HEK293 (cell line): Measurements from ENCODE around the gene FADS3.

Source experiments
- BCL11B ChIP-seq: fragments of 450-650 bp; formaldehyde crosslinking; IDR thresholded peaks from 2 replicates; pipeline ENCODE4 v1.5.1; 2016; ENCODE audit warnings: low read depth, missing biosample characterization, missing genetic modification characterization
- EGR2 ChIP-seq: fragments of 450-650 bp; formaldehyde crosslinking; IDR thresholded peaks from 2 replicates; pipeline ENCODE4 v1.5.1; 2016; ENCODE audit warnings: low read depth, missing biosample characterization, missing genetic modification characterization
- GLIS1 ChIP-seq: fragments of 450-650 bp; formaldehyde crosslinking; IDR thresholded peaks from 2 replicates; pipeline ENCODE4 v1.5.1; 2016; ENCODE audit warnings: missing biosample characterization, missing genetic modification characterization
- KLF1 ChIP-seq: fragments of 450-650 bp; formaldehyde crosslinking; IDR thresholded peaks from 2 replicates; pipeline ENCODE4 v1.5.1; 2016; ENCODE audit warnings: missing biosample characterization, missing genetic modification characterization
- KLF10 ChIP-seq: fragments of 450-650 bp; IDR thresholded peaks from 2 replicates; pipeline ENCODE4 v1.5.1; 2018; ENCODE audit warnings: missing biosample characterization, mild to moderate bottlenecking, missing genetic modification characterization
- REPIN1 ChIP-seq: fragments of 450-650 bp; formaldehyde crosslinking; IDR thresholded peaks from 2 replicates; pipeline ENCODE4 v1.5.1; 2017; ENCODE audit warnings: missing biosample characterization, missing genetic modification characterization, low read depth
- SCRT2 ChIP-seq: fragments of 450-650 bp; formaldehyde crosslinking; IDR thresholded peaks from 2 replicates; pipeline ENCODE4 v1.5.1; 2016; ENCODE audit warnings: missing biosample characterization, missing genetic modification characterization
- SP3 ChIP-seq: fragments of 450-650 bp; formaldehyde crosslinking; IDR thresholded peaks from 2 replicates; pipeline ENCODE4 v1.5.1; 2016; ENCODE audit warnings: missing biosample characterization, missing genetic modification characterization
- ZBTB1 ChIP-seq: fragments of 450-650 bp; formaldehyde crosslinking; IDR thresholded peaks from 2 replicates; pipeline ENCODE4 v1.5.1; 2016; ENCODE audit warnings: missing biosample characterization, missing genetic modification characterization
- ZBTB20 ChIP-seq: fragments of 450-650 bp; formaldehyde crosslinking; IDR thresholded peaks from 2 replicates; pipeline ENCODE4 v1.5.1; 2016; ENCODE audit warnings: missing biosample characterization, missing genetic modification characterization
- ZBTB48 ChIP-seq: fragments of 450-650 bp; formaldehyde crosslinking; IDR thresholded peaks from 2 replicates; pipeline ENCODE4 v1.5.1; 2016; ENCODE audit warnings: missing biosample characterization, missing genetic modification characterization
- ZFP37 ChIP-seq: fragments of 450-650 bp; formaldehyde crosslinking; IDR thresholded peaks from 2 replicates; pipeline ENCODE4 v1.5.1; 2016; ENCODE audit warnings: missing biosample characterization, missing genetic modification characterization
- ZFP69B ChIP-seq: fragments of 450-650 bp; formaldehyde crosslinking; IDR thresholded peaks from 2 replicates; pipeline ENCODE4 v1.5.1; 2016; ENCODE audit warnings: missing biosample characterization, missing genetic modification characterization
- ZNF112 ChIP-seq: fragments of 450-650 bp; formaldehyde crosslinking; IDR thresholded peaks from 2 replicates; pipeline ENCODE4 v1.5.0; 2017; ENCODE audit warnings: missing biosample characterization, missing genetic modification characterization
- ZNF169 ChIP-seq: fragments of 450-650 bp; formaldehyde crosslinking; IDR thresholded peaks from 2 replicates; pipeline ENCODE4 v1.5.1; 2016; ENCODE audit warnings: missing biosample characterization, missing genetic modification characterization
- ZNF174 ChIP-seq: fragments of 450-650 bp; formaldehyde crosslinking; IDR thresholded peaks from 2 replicates; pipeline ENCODE4 v1.5.0; 2017; ENCODE audit warnings: missing biosample characterization, mild to moderate bottlenecking, missing genetic modification characterization
- ZNF335 ChIP-seq: fragments of 450-650 bp; formaldehyde crosslinking; conservative IDR thresholded peaks from 2 replicates; pipeline ENCODE4 v1.5.1; 2016; ENCODE audit warnings: missing biosample characterization, missing genetic modification characterization
- ZNF341 ChIP-seq: fragments of 450-650 bp; formaldehyde crosslinking; IDR thresholded peaks from 2 replicates; pipeline ENCODE4; 2016; ENCODE audit warnings: low read depth, missing biosample characterization, missing genetic modification characterization
- ZNF558 ChIP-seq: fragments of 450-650 bp; formaldehyde crosslinking; IDR thresholded peaks from 2 replicates; pipeline ENCODE4 v1.5.1; 2016; ENCODE audit warnings: missing biosample characterization, missing genetic modification characterization
- ZNF560 ChIP-seq: fragments of 450-650 bp; formaldehyde crosslinking; IDR thresholded peaks from 2 replicates; pipeline ENCODE4 v1.5.1; 2017; ENCODE audit warnings: missing biosample characterization, missing genetic modification characterization, borderline replicate concordance
- ZNF596 ChIP-seq: fragments of 450-650 bp; IDR thresholded peaks from 2 replicates; pipeline ENCODE4 v1.5.0; 2018; ENCODE audit warnings: missing biosample characterization, mild to moderate bottlenecking, missing genetic modification characterization, moderate library complexity
- ZNF701 ChIP-seq: fragments of 450-650 bp; formaldehyde crosslinking; IDR thresholded peaks from 2 replicates; pipeline ENCODE4 v1.5.1; 2016; ENCODE audit warnings: missing biosample characterization, missing genetic modification characterization
- ZNF747 ChIP-seq: fragments of 450-650 bp; formaldehyde crosslinking; IDR thresholded peaks from 2 replicates; pipeline ENCODE4 v1.5.1; 2016; ENCODE audit warnings: missing biosample characterization, missing genetic modification characterization
- ZNF76 ChIP-seq: fragments of 450-650 bp; formaldehyde crosslinking; IDR thresholded peaks from 2 replicates; pipeline ENCODE4; 2016; ENCODE audit warnings: low read depth, missing biosample characterization, missing genetic modification characterization, borderline replicate concordance
- ZNF791 ChIP-seq: fragments of 450-650 bp; formaldehyde crosslinking; IDR thresholded peaks from 2 replicates; pipeline ENCODE4 v1.5.1; 2016; ENCODE audit warnings: missing biosample characterization, missing genetic modification characterization
- ZNF830 ChIP-seq: fragments of 450-650 bp; IDR thresholded peaks from 2 replicates; pipeline ENCODE4 v1.5.0; 2018; ENCODE audit warnings: missing biosample characterization, missing genetic modification characterization, low read depth, mild to moderate bottlenecking, moderate library complexity
- TF ChIP-seq, protein P1 (sequence below): fragments of 450-650 bp; formaldehyde crosslinking; IDR thresholded peaks from 2 replicates; pipeline ENCODE4 v1.5.1; 2016; ENCODE audit warnings: missing biosample characterization, missing genetic modification characterization
- TF ChIP-seq, protein P2 (sequence below): fragments of 450-650 bp; formaldehyde crosslinking; IDR thresholded peaks from 2 replicates; pipeline ENCODE4 v1.5.1; 2016; ENCODE audit warnings: missing biosample characterization, missing genetic modification characterization
- TF ChIP-seq, protein P3 (sequence below): fragments of 450-650 bp; formaldehyde crosslinking; IDR thresholded peaks from 2 replicates; pipeline ENCODE4 v1.5.1; 2016; ENCODE audit warnings: missing biosample characterization, missing genetic modification characterization
- TF ChIP-seq, protein P4 (sequence below): fragments of 450-650 bp; formaldehyde crosslinking; IDR thresholded peaks from 2 replicates; pipeline ENCODE4 v1.5.1; 2016; ENCODE audit warnings: missing biosample characterization, missing genetic modification characterization
- TF ChIP-seq, protein P5 (sequence below): fragments of 450-650 bp; formaldehyde crosslinking; IDR thresholded peaks from 2 replicates; pipeline ENCODE4 v1.5.1; 2017; ENCODE audit warnings: missing biosample characterization, missing genetic modification characterization

FADS3 gene

DNA sequence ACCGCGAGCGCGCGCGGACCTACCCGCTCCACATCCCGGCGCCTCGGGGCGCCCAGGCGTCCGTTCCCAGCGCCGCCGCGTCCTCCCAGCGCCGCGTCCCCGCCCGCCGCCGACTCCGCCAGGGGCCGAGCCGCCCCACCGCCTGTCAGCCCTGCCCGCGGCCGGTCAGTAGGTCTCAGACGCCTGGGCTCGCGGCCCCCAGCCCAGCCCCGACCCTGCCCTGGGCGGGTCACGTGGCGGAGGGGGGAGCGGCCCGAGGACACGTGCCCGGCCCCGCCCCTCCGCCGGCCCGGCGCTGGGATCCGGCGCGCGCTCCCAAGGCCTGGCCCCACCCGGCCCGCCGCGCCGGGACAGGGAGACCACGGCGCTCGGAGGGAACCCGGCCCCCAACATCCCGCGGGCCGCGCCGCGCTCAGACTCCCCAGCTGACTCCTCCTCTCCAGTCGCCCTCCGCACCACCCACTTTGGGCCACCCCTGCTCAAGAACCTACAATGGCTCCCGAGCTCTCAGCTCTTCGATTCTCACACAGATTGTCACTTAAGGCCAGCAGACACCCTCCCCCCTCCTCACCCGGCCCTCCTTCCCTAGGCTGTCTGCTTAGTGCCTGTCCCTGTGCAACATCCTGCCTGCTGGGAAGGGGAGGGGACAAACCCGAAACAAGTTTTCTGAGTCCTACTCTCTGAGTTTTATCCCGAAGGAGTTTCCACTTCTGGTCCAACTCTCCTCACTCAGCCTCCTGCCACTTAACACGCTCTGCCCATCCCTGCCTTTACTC, 26.2 kb upstream of the FADS3 start, which contains the start of gene RAB3IL1 (continued):
- TF ChIP-seq ZBTB48 (peak; percentile 64; the same call in 1 of the 2 replicates), ZNF174 (tag by site-specific recombination) (no peak), ZNF112 (tag by site-specific recombination) (no peak), KLF10 (tag by site-specific recombination) (peak; percentile 57; the same call in 1 of the 2 replicates), ZNF596 (no peak), REPIN1 (tag by site-specific recombination) (no peak), ZBTB1 (tag by site-specific recombination) (no peak), ZFP69B (tag by site-specific recombination) (peak; percentile 20; the same call in 1 of the 2 replicates), ZNF169 (tag by site-specific recombination) (no peak), ZNF341 (tag by site-specific recombination) (0 out of 2 replicates have a peak, but pooled peaks have one; percentile 17), ZNF558 (tag by site-specific recombination) (no peak), ZNF747 (tag by site-specific recombination) (no peak), ZNF830 (tag by site-specific recombination) (no peak), GLIS1 (peak; percentile 46; the same call in 1 of the 2 replicates), ZNF791 (no peak), ZNF701 (tag by site-specific recombination) (no peak), ZNF335 (tag by site-specific recombination) (peak; percentile 97), KLF1 (peak; percentile 21; the same call in 1 of the 2 replicates), ZNF560 (no peak), ZNF76 (tag by site-specific recombination) (peak; percentile 35; the same call in 1 of the 2 replicates), ZFP37 (tag by site-specific recombination) (no peak), SCRT2 (no peak), ZBTB20 (no peak), EGR2 (tag by site-specific recombination) (0 out of 2 replicates have a peak, but pooled peaks have one; percentile 14), SP3 (peak; percentile 69), BCL11B (tag by site-specific recombination) (no peak)
- TF ChIP-seq, protein P1, sequence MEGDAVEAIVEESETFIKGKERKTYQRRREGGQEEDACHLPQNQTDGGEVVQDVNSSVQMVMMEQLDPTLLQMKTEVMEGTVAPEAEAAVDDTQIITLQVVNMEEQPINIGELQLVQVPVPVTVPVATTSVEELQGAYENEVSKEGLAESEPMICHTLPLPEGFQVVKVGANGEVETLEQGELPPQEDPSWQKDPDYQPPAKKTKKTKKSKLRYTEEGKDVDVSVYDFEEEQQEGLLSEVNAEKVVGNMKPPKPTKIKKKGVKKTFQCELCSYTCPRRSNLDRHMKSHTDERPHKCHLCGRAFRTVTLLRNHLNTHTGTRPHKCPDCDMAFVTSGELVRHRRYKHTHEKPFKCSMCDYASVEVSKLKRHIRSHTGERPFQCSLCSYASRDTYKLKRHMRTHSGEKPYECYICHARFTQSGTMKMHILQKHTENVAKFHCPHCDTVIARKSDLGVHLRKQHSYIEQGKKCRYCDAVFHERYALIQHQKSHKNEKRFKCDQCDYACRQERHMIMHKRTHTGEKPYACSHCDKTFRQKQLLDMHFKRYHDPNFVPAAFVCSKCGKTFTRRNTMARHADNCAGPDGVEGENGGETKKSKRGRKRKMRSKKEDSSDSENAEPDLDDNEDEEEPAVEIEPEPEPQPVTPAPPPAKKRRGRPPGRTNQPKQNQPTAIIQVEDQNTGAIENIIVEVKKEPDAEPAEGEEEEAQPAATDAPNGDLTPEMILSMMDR (tag by site-specific recombination), result no peak
- TF ChIP-seq, protein P2, sequence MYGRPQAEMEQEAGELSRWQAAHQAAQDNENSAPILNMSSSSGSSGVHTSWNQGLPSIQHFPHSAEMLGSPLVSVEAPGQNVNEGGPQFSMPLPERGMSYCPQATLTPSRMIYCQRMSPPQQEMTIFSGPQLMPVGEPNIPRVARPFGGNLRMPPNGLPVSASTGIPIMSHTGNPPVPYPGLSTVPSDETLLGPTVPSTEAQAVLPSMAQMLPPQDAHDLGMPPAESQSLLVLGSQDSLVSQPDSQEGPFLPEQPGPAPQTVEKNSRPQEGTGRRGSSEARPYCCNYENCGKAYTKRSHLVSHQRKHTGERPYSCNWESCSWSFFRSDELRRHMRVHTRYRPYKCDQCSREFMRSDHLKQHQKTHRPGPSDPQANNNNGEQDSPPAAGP (tag by site-specific recombination), result peak; percentile 72; the same call in 1 of the 2 replicates
- TF ChIP-seq, protein P3, sequence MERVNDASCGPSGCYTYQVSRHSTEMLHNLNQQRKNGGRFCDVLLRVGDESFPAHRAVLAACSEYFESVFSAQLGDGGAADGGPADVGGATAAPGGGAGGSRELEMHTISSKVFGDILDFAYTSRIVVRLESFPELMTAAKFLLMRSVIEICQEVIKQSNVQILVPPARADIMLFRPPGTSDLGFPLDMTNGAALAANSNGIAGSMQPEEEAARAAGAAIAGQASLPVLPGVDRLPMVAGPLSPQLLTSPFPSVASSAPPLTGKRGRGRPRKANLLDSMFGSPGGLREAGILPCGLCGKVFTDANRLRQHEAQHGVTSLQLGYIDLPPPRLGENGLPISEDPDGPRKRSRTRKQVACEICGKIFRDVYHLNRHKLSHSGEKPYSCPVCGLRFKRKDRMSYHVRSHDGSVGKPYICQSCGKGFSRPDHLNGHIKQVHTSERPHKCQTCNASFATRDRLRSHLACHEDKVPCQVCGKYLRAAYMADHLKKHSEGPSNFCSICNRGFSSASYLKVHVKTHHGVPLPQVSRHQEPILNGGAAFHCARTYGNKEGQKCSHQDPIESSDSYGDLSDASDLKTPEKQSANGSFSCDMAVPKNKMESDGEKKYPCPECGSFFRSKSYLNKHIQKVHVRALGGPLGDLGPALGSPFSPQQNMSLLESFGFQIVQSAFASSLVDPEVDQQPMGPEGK (tag by site-specific recombination), result peak; percentile 70
- TF ChIP-seq, protein P4, sequence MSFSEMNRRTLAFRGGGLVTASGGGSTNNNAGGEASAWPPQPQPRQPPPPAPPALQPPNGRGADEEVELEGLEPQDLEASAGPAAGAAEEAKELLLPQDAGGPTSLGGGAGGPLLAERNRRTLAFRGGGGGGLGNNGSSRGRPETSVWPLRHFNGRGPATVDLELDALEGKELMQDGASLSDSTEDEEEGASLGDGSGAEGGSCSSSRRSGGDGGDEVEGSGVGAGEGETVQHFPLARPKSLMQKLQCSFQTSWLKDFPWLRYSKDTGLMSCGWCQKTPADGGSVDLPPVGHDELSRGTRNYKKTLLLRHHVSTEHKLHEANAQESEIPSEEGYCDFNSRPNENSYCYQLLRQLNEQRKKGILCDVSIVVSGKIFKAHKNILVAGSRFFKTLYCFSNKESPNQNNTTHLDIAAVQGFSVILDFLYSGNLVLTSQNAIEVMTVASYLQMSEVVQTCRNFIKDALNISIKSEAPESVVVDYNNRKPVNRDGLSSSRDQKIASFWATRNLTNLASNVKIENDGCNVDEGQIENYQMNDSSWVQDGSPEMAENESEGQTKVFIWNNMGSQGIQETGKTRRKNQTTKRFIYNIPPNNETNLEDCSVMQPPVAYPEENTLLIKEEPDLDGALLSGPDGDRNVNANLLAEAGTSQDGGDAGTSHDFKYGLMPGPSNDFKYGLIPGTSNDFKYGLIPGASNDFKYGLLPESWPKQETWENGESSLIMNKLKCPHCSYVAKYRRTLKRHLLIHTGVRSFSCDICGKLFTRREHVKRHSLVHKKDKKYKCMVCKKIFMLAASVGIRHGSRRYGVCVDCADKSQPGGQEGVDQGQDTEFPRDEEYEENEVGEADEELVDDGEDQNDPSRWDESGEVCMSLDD (tag by site-specific recombination), result no peak
- TF ChIP-seq, protein P5, sequence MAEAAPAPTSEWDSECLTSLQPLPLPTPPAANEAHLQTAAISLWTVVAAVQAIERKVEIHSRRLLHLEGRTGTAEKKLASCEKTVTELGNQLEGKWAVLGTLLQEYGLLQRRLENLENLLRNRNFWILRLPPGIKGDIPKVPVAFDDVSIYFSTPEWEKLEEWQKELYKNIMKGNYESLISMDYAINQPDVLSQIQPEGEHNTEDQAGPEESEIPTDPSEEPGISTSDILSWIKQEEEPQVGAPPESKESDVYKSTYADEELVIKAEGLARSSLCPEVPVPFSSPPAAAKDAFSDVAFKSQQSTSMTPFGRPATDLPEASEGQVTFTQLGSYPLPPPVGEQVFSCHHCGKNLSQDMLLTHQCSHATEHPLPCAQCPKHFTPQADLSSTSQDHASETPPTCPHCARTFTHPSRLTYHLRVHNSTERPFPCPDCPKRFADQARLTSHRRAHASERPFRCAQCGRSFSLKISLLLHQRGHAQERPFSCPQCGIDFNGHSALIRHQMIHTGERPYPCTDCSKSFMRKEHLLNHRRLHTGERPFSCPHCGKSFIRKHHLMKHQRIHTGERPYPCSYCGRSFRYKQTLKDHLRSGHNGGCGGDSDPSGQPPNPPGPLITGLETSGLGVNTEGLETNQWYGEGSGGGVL (tag by site-specific recombination), result no peak; the same call in 1 of the 2 replicates
